ENCODE data around the gene KIAA1549. TPM values are rescaled to one million over a fixed set of nuclear protein-coding genes. Genes with fewer than 3 reads are reported as not detected.

KIAA1549 gene
- total and polyA plus RNA-seq, 2 donors (not counting 1 experiment from before 2014, with no cell fraction given) = under 0.01 to 0.52 TPM

GRCh38 chr7:138944592-138944991 lies 36.6 kb downstream of the KIAA1549 start:
- Histone ChIP-seq H3K36me3 (replicated peaks in 1 of 2; ENCODE audit: control extremely low read depth in 1 of 2, control insufficient read depth in 1 of 2, extremely low read depth in 1 of 2, insufficient read depth in 2 of 2, low read length in 1 of 2) (no peaks in the 10 kb centered on the region), H3K9ac (ENCODE audit: low read length) (no peak overlapping the region), H3K79me2 (ENCODE audit: control insufficient read depth, insufficient read depth, low read length) (no peaks in the 10 kb centered on the region), H3K27me3 (replicated peaks in 1 of 4; ENCODE audit: control extremely low read depth in 1 of 4, control insufficient read depth in 3 of 4, insufficient read depth in 4 of 4, low read length in 3 of 4) (no peaks in the 10 kb centered on the region), H3K9me3 (ENCODE audit: control extremely low read depth in 1 of 3, control insufficient read depth in 2 of 3, insufficient read depth in 1 of 3, low read length in 2 of 3) (no peaks in the 10 kb centered on the region), H3K4me3 (ENCODE audit: control extremely low read depth in 1 of 5, extremely low read depth in 1 of 5, insufficient read depth in 1 of 5, low read depth in 2 of 5, low read length in 4 of 5) (no peak overlapping the region), H3K27ac (ENCODE audit: low read length in 2 of 2) (no peak overlapping the region), H2AFZ (ENCODE audit: insufficient read depth, low read depth, low read length, poor library complexity, severe bottlenecking) (no peak overlapping the region), H3K4me1 (ENCODE audit: control insufficient read depth in 2 of 2, insufficient read depth in 2 of 2, low read length in 2 of 2) (no peaks in the 10 kb centered on the region), H4K20me1 (ENCODE audit: control insufficient read depth, insufficient read depth, low read length, poor library complexity, severe bottlenecking) (no peaks in the 10 kb centered on the region), H3K4me2 (replicated peaks; ENCODE audit: low read depth, low read length, poor library complexity, severe bottlenecking) (no peak overlapping the region)
- no peak overlapping the region for H3K27ac Mint-ChIP-seq
- no peak for DNase-seq
- H3K9me3 Mint-ChIP-seq (ENCODE audit: insufficient read depth) = no peaks in the 10 kb centered on the region
- POLR2A ChIA-PET = no interaction called here
- H3K4me1 Mint-ChIP-seq = no peaks in the 10 kb centered on the region
- ATAC-seq (ENCODE audit: low read depth) = no peak
- no peak for TF ChIP-seq EZH2 (IDR thresholded peaks at IDR 0.05; ENCODE audit: borderline replicate concordance, insufficient read depth, low read depth, low read length, poor library complexity, severe bottlenecking)
- TF ChIP-seq, protein P1, sequence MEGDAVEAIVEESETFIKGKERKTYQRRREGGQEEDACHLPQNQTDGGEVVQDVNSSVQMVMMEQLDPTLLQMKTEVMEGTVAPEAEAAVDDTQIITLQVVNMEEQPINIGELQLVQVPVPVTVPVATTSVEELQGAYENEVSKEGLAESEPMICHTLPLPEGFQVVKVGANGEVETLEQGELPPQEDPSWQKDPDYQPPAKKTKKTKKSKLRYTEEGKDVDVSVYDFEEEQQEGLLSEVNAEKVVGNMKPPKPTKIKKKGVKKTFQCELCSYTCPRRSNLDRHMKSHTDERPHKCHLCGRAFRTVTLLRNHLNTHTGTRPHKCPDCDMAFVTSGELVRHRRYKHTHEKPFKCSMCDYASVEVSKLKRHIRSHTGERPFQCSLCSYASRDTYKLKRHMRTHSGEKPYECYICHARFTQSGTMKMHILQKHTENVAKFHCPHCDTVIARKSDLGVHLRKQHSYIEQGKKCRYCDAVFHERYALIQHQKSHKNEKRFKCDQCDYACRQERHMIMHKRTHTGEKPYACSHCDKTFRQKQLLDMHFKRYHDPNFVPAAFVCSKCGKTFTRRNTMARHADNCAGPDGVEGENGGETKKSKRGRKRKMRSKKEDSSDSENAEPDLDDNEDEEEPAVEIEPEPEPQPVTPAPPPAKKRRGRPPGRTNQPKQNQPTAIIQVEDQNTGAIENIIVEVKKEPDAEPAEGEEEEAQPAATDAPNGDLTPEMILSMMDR (IDR thresholded peaks at IDR 0.05) = no peak
- no peak overlapping the region for H3K4me3 Mint-ChIP-seq
- CTCF ChIA-PET = no interaction called here
- WGBS (ENCODE audit: insufficient coverage) = 83% methylated on average over 1 of the region's 2 CpGs
- intact Hi-C loops (cut with micrococcal nuclease) = no loop called here
- H3K27me3 Mint-ChIP-seq = peaks cover 1% of the 10 kb centered on the region

GRCh38 chr7:138943061-138943460 lies 38.1 kb downstream of the KIAA1549 start:
- Mint-ChIP-seq H3K27ac (no peak overlapping the region), H3K27me3 (no peaks in the 10 kb centered on the region), H3K4me1 (no peaks in the 10 kb centered on the region), H3K4me3 (no peak overlapping the region), H3K9me3 (ENCODE audit: insufficient read depth) (no peaks in the 10 kb centered on the region)
- no peak for TF ChIP-seq EZH2 (IDR thresholded peaks at IDR 0.05; ENCODE audit: borderline replicate concordance, insufficient read depth, low read depth, low read length, poor library complexity, severe bottlenecking)
- CTCF ChIA-PET = no interaction called here
- no peaks in the 10 kb centered on the region for H3K79me2 ChIP-seq (ENCODE audit: control insufficient read depth, insufficient read depth, low read length)
- no peaks in the 10 kb centered on the region for H3K9me3 ChIP-seq (ENCODE audit: control extremely low read depth in 1 of 3, control insufficient read depth in 2 of 3, insufficient read depth in 1 of 3, low read length in 2 of 3)
- H3K9ac ChIP-seq (ENCODE audit: low read length) = no peak overlapping the region
- no peaks in the 10 kb centered on the region for H4K20me1 ChIP-seq (ENCODE audit: control insufficient read depth, insufficient read depth, low read length, poor library complexity, severe bottlenecking)
- no peaks in the 10 kb centered on the region for H3K4me1 ChIP-seq (ENCODE audit: control insufficient read depth in 2 of 2, insufficient read depth in 2 of 2, low read length in 2 of 2)
- no peak for DNase-seq
- no peak overlapping the region for H3K27ac ChIP-seq (ENCODE audit: low read length in 2 of 2)
- H3K36me3 ChIP-seq (replicated peaks in 1 of 2; ENCODE audit: control extremely low read depth in 1 of 2, control insufficient read depth in 1 of 2, extremely low read depth in 1 of 2, insufficient read depth in 2 of 2, low read length in 1 of 2) = no peaks in the 10 kb centered on the region
- 96% methylated on average over 8 of the region's 11 CpGs for WGBS (ENCODE audit: insufficient coverage)
- no peak overlapping the region for H2AFZ ChIP-seq (ENCODE audit: insufficient read depth, low read depth, low read length, poor library complexity, severe bottlenecking)
- H3K27me3 ChIP-seq (replicated peaks in 1 of 4; ENCODE audit: control extremely low read depth in 1 of 4, control insufficient read depth in 3 of 4, insufficient read depth in 4 of 4, low read length in 3 of 4) = no peaks in the 10 kb centered on the region
- H3K4me3 ChIP-seq (ENCODE audit: control extremely low read depth in 1 of 5, extremely low read depth in 1 of 5, insufficient read depth in 1 of 5, low read depth in 2 of 5, low read length in 4 of 5) = no peak overlapping the region
- POLR2A ChIA-PET = no interaction called here
- intact Hi-C loops (cut with micrococcal nuclease) = no loop called here
- no peak for ATAC-seq (ENCODE audit: low read depth)
- H3K4me2 ChIP-seq (replicated peaks; ENCODE audit: low read depth, low read length, poor library complexity, severe bottlenecking) = no peak overlapping the region

Data from B cell (primary cell).